ENCODE data around the gene LSM6. TPM values are rescaled to one million over a fixed set of nuclear protein-coding genes. Genes with fewer than 3 reads are reported as not detected.
A peak's percentile ranks its signal among the peaks of the same experiment; 100 is the strongest.

Gene LSM6
- total and polyA plus RNA-seq, 2 experiments from 2014 or later: 70.4 to 238 TPM

DNA sequence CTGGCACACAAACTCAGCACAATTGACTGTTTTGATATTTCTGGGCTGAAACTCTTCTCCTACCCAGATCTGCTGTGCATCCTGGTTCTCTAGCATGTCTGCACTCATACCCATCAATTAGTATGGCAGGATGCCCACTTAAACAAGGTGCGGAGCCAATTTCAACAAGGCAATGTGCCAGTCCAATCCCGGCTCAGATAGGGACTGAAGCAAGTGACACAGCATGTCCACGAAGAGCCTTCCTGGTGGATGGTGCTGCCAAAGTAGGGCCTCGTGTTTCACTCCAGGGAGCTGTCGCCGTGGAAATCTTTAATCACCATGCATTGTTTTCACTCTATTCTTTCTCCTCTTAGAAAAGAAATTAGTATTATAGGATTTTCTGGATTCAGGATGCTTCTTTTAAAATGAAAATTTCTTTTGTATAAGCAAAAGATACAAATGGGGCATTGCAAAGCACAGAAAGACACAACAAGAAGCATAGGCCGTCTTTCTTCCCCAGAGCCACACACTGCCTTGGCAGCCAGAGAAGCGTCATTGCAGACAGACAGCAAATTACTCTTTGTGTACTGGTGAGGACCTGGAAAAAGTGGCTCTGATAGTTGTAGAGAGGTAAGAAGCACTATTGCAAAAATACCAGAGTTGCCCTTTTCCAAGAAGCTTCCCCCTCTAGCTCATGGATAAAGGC lies 40.6 kb upstream of the LSM6 start:
- no peak overlapping the region for H3K27ac Mint-ChIP-seq
- no peaks in the 10 kb centered on the region for H3K36me3 ChIP-seq (ENCODE audit: insufficient read depth)
- H3K4me2 ChIP-seq: no peak overlapping the region; the same call in 1 of the 2 replicates
- H3F3A ChIP-seq (replicated peaks; ENCODE audit: low read depth): no peaks in the 10 kb centered on the region
- H3K9me2 ChIP-seq (ENCODE audit: insufficient read depth): no peaks in the 10 kb centered on the region
- no peaks in the 10 kb centered on the region for H3K9me3 Mint-ChIP-seq
- H2AFZ ChIP-seq: peak overlapping the region; percentile 60; the same call in 1 of the 2 replicates
- H3K36me3 Mint-ChIP-seq (ENCODE audit: low read depth): no peaks in the 10 kb centered on the region
- no peaks in the 10 kb centered on the region for H3K4me1 ChIP-seq (ENCODE audit: insufficient read depth)
- TF ChIP-seq STAT1 (IDR thresholded peaks at IDR 0.05; ENCODE audit: unreplicated experiment): no peak
- no peak for TF ChIP-seq ZNF331 (CRISPR knock-in tag; IDR thresholded peaks at IDR 0.05; ENCODE audit: low read depth)
- TF ChIP-seq NANOG (IDR thresholded peaks at IDR 0.05; ENCODE audit: borderline replicate concordance): no peak
- TF ChIP-seq CREB1 (CRISPR knock-in tag; IDR thresholded peaks at IDR 0.05; ENCODE audit: low read depth): no peak
- no peak for TF ChIP-seq REST (IDR thresholded peaks at IDR 0.05; ENCODE audit: unreplicated experiment)
- no peak for TF ChIP-seq JUNB (IDR thresholded peaks at IDR 0.05; ENCODE audit: unreplicated experiment)
- no peak for TF ChIP-seq EZH2 (IDR thresholded peaks at IDR 0.05; ENCODE audit: low read depth, unreplicated experiment)
- TF ChIP-seq, protein P1, sequence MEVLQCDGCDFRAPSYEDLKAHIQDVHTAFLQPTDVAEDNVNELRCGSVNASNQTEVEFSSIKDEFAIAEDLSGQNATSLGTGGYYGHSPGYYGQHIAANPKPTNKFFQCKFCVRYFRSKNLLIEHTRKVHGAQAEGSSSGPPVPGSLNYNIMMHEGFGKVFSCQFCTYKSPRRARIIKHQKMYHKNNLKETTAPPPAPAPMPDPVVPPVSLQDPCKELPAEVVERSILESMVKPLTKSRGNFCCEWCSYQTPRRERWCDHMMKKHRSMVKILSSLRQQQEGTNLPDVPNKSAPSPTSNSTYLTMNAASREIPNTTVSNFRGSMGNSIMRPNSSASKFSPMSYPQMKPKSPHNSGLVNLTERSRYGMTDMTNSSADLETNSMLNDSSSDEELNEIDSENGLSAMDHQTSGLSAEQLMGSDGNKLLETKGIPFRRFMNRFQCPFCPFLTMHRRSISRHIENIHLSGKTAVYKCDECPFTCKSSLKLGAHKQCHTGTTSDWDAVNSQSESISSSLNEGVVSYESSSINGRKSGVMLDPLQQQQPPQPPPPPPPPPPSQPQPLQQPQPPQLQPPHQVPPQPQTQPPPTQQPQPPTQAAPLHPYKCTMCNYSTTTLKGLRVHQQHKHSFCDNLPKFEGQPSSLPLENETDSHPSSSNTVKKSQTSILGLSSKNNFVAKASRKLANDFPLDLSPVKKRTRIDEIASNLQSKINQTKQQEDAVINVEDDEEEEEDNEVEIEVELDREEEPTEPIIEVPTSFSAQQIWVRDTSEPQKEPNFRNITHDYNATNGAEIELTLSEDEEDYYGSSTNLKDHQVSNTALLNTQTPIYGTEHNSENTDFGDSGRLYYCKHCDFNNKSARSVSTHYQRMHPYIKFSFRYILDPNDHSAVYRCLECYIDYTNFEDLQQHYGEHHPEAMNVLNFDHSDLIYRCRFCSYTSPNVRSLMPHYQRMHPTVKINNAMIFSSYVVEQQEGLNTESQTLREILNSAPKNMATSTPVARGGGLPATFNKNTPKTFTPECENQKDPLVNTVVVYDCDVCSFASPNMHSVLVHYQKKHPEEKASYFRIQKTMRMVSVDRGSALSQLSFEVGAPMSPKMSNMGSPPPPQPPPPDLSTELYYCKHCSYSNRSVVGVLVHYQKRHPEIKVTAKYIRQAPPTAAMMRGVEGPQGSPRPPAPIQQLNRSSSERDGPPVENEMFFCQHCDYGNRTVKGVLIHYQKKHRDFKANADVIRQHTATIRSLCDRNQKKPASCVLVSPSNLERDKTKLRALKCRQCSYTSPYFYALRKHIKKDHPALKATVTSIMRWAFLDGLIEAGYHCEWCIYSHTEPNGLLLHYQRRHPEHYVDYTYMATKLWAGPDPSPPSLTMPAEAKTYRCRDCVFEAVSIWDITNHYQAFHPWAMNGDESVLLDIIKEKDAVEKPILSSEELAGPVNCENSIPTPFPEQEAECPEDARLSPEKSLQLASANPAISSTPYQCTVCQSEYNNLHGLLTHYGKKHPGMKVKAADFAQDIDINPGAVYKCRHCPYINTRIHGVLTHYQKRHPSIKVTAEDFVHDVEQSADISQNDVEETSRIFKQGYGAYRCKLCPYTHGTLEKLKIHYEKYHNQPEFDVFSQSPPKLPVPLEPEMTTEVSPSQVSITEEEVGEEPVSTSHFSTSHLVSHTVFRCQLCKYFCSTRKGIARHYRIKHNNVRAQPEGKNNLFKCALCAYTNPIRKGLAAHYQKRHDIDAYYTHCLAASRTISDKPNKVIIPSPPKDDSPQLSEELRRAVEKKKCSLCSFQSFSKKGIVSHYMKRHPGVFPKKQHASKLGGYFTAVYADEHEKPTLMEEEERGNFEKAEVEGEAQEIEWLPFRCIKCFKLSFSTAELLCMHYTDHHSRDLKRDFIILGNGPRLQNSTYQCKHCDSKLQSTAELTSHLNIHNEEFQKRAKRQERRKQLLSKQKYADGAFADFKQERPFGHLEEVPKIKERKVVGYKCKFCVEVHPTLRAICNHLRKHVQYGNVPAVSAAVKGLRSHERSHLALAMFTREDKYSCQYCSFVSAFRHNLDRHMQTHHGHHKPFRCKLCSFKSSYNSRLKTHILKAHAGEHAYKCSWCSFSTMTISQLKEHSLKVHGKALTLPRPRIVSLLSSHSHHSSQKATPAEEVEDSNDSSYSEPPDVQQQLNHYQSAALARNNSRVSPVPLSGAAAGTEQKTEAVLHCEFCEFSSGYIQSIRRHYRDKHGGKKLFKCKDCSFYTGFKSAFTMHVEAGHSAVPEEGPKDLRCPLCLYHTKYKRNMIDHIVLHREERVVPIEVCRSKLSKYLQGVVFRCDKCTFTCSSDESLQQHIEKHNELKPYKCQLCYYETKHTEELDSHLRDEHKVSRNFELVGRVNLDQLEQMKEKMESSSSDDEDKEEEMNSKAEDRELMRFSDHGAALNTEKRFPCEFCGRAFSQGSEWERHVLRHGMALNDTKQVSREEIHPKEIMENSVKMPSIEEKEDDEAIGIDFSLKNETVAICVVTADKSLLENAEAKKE (CRISPR knock-in tag; IDR thresholded peaks at IDR 0.05): no peak
- TF ChIP-seq POLR2AphosphoS5 (IDR thresholded peaks at IDR 0.05; ENCODE audit: low read depth): no peak
- TF ChIP-seq, protein P2, sequence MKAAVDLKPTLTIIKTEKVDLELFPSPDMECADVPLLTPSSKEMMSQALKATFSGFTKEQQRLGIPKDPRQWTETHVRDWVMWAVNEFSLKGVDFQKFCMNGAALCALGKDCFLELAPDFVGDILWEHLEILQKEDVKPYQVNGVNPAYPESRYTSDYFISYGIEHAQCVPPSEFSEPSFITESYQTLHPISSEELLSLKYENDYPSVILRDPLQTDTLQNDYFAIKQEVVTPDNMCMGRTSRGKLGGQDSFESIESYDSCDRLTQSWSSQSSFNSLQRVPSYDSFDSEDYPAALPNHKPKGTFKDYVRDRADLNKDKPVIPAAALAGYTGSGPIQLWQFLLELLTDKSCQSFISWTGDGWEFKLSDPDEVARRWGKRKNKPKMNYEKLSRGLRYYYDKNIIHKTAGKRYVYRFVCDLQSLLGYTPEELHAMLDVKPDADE (IDR thresholded peaks at IDR 0.05): no peak
- TF ChIP-seq ZNF114 (CRISPR knock-in tag; IDR thresholded peaks at IDR 0.05): no peak
- TF ChIP-seq EZH2phosphoT487 (IDR thresholded peaks at IDR 0.05; ENCODE audit: unreplicated experiment): no peak
- TF ChIP-seq CTCF (conservative IDR thresholded peaks at IDR 0.05; ENCODE audit: low read depth in 2 of 2): no peak
- H3K27me3 Mint-ChIP-seq (ENCODE audit: insufficient read depth, low read depth, poor library complexity): peaks cover 3% of the 10 kb centered on the region
- peaks cover 11% of the 10 kb centered on the region for H3K4me1 Mint-ChIP-seq
- H3K27me3 ChIP-seq (ENCODE audit: insufficient read depth): no peaks in the 10 kb centered on the region
- H3K27ac ChIP-seq (ENCODE audit: low read depth): no peak overlapping the region
- no peak overlapping the region for H3K4me3 Mint-ChIP-seq
- H4K20me1 ChIP-seq (replicated peaks; ENCODE audit: insufficient read depth): no peaks in the 10 kb centered on the region
- ATAC-seq (peak; percentile 45; the same call in 2 of the 3 replicates), DNase-seq (ENCODE audit: low spot score) (no peak)
- no peak overlapping the region for H3K4me3 ChIP-seq
- no peaks in the 10 kb centered on the region for H3K79me2 ChIP-seq (replicated peaks; ENCODE audit: insufficient read depth)

Measured in GM23338 (cell line).